Measurements from ENCODE around the gene CDH3. TPM values are rescaled to one million over a fixed set of nuclear protein-coding genes. Genes with fewer than 3 reads are reported as not detected.

The CDH3 gene
- total RNA-seq, 3 donors from 2014 or later (not counting 1 experiment from before 2014, with no cell fraction given), result 0.79 to 0.92 TPM; not detected in 1

DNA sequence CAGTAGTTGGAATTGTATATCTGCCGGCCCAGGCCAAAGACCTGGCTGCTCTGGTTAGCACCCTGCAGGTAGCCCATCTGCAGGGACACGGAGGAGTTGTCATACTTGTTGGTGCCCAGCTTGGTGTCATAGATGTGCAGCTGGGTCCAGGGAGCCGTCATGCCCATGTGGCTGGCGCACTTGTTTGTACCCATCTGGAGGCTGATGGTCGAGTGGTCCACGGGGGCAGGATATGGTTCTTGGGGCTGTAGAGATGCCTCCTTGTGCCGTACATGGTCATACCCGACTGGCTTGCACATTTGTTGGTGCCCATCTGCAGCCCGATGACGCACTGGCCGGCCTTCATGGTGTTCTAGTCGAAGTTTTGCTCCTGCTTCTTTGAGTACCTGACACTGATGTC, 6.0 kb downstream of the CDH3 start:
- Histone ChIP-seq H3K27ac (ENCODE audit: low read length) (no peak overlapping the region), H3K4me1 (ENCODE audit: control insufficient read depth, insufficient read depth, low read length) (no peaks in the 10 kb centered on the region), H3K27me3 (ENCODE audit: control insufficient read depth, insufficient read depth, low read length) (peaks cover 12% of the 10 kb centered on the region), H3K36me3 (ENCODE audit: control insufficient read depth, insufficient read depth, low read length) (no peaks in the 10 kb centered on the region), H3K4me3 (ENCODE audit: low read length) (no peak overlapping the region), H3K9me3 (ENCODE audit: control insufficient read depth, insufficient read depth, low read length) (no peaks in the 10 kb centered on the region)
- intact Hi-C loops (cut with micrococcal nuclease), result no loop called here
- Mint-ChIP-seq H3K27me3 (ENCODE audit: low read depth in 2 of 2) (peaks cover 19 to 24% of the 10 kb centered on the region in 2 donors), H3K9me3 (no peaks in the 10 kb centered on the region), H3K4me3 (no peak overlapping the region), H3K36me3 (no peaks in the 10 kb centered on the region), H3K4me1 (no peaks in the 10 kb centered on the region), H3K27ac (no peak overlapping the region)
- DNase-seq (no peak), ATAC-seq (no peak)
- WGBS (ENCODE audit: insufficient coverage), result 90% methylated on average over 12 of the region's 12 CpGs
- TF ChIP-seq, protein P1, sequence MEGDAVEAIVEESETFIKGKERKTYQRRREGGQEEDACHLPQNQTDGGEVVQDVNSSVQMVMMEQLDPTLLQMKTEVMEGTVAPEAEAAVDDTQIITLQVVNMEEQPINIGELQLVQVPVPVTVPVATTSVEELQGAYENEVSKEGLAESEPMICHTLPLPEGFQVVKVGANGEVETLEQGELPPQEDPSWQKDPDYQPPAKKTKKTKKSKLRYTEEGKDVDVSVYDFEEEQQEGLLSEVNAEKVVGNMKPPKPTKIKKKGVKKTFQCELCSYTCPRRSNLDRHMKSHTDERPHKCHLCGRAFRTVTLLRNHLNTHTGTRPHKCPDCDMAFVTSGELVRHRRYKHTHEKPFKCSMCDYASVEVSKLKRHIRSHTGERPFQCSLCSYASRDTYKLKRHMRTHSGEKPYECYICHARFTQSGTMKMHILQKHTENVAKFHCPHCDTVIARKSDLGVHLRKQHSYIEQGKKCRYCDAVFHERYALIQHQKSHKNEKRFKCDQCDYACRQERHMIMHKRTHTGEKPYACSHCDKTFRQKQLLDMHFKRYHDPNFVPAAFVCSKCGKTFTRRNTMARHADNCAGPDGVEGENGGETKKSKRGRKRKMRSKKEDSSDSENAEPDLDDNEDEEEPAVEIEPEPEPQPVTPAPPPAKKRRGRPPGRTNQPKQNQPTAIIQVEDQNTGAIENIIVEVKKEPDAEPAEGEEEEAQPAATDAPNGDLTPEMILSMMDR (IDR thresholded peaks at IDR 0.05), result no peak

DNA sequence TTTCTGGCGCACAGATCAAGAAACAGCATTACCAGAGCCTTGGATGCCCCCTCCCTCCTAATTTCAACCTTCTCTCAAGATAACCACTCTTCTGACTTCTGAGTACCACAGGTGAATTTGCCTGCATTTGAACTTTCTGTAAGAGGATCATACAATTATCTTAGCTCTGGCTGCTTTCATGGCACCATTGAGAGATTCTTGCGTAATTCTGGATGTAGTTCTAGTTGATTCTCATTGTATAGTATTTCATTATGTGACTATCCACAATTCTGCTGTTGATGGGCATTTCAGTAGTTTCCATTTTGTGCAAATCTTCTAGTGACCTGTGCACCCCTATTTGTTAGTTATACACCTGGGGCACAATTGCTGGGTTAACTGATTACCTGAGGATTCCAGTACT, 7.5 kb downstream of the CDH3 start:
- peaks cover 12 to 18% of the 10 kb centered on the region in 2 donors for H3K27me3 Mint-ChIP-seq (ENCODE audit: low read depth in 2 of 2)

DNA sequence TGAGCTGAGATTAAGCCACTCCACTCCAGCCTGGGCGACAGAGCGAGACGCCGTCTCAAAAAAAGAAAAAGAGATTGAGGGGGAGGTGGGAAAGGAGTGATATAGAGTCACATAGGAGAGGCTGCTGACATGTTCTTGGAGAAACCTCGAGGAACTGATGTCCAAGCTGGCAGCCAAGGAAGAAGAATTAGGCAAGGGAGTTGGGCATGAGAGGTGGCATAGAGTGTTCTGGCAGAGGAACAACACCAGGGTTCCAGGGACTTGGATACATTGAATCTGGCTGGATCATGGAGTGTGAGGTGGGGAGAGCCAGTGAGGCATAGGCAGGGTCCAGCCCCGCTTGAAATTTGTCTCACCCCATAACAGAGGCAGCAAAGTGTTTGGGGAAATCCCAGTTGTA, 10.7 kb downstream of the CDH3 start:
- Mint-ChIP-seq H3K27me3 (ENCODE audit: low read depth in 2 of 2) (peaks cover 0 to 6% of the 10 kb centered on the region in 2 donors), H3K4me3 (no peak overlapping the region), H3K36me3 (no peaks in the 10 kb centered on the region), H3K4me1 (no peaks in the 10 kb centered on the region), H3K27ac (no peak overlapping the region), H3K9me3 (no peaks in the 10 kb centered on the region)
- no peak for DNase-seq
- H3K36me3 ChIP-seq (ENCODE audit: control insufficient read depth, insufficient read depth, low read length), result no peaks in the 10 kb centered on the region
- H3K4me1 ChIP-seq (ENCODE audit: control insufficient read depth, insufficient read depth, low read length), result no peaks in the 10 kb centered on the region
- H3K27me3 ChIP-seq (ENCODE audit: control insufficient read depth, insufficient read depth, low read length), result no peaks in the 10 kb centered on the region
- H3K4me3 ChIP-seq (ENCODE audit: low read length), result no peak overlapping the region
- no peak overlapping the region for H3K27ac ChIP-seq (ENCODE audit: low read length)
- H3K9me3 ChIP-seq (ENCODE audit: control insufficient read depth, insufficient read depth, low read length), result no peaks in the 10 kb centered on the region
- WGBS (ENCODE audit: insufficient coverage), result 81% methylated on average over 6 of the region's 6 CpGs
- no peak for ATAC-seq
- TF ChIP-seq, protein P1 (IDR thresholded peaks at IDR 0.05), result no peak
- intact Hi-C loops (cut with micrococcal nuclease), result no loop called here

More for the DNA sequence above, 7.5 kb downstream of the CDH3 start:
- ATAC-seq (no peak), DNase-seq (no peak)
- Mint-ChIP-seq H3K4me1 (no peaks in the 10 kb centered on the region), H3K9me3 (no peaks in the 10 kb centered on the region), H3K36me3 (no peaks in the 10 kb centered on the region), H3K4me3 (no peak overlapping the region), H3K27ac (no peak overlapping the region)
- Histone ChIP-seq H3K4me3 (ENCODE audit: low read length) (no peak overlapping the region), H3K9me3 (ENCODE audit: control insufficient read depth, insufficient read depth, low read length) (no peaks in the 10 kb centered on the region), H3K4me1 (ENCODE audit: control insufficient read depth, insufficient read depth, low read length) (no peaks in the 10 kb centered on the region), H3K27ac (ENCODE audit: low read length) (no peak overlapping the region), H3K27me3 (ENCODE audit: control insufficient read depth, insufficient read depth, low read length) (peaks cover 3% of the 10 kb centered on the region), H3K36me3 (ENCODE audit: control insufficient read depth, insufficient read depth, low read length) (no peaks in the 10 kb centered on the region)
- intact Hi-C loops (cut with micrococcal nuclease), result no loop called here
- TF ChIP-seq, protein P1 (IDR thresholded peaks at IDR 0.05), result no peak
- WGBS (ENCODE audit: insufficient coverage), result 95% methylated on average over 2 of the region's 2 CpGs

DNA sequence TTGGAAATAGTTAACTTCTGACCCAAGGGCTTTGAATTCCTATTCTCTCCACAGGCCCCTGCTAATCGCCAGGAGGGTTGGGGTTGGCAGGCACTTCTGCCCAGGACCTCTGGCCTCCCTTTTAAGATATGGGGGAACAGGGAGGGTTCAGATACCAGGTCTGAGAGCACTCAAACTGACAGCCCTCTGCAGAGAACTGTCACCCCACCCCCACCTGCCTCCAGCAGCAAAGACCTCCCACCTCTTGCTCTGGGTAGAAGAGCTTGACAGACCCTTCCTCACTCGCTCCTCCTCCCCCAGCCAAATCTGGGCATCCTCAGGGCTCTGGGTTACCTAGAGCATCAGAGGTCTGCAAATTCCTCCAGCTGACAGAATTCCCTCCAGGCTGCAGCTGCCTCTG, 11.6 kb downstream of the CDH3 start:
- DNase-seq, result no peak
- no peaks in the 10 kb centered on the region for H3K4me1 ChIP-seq (ENCODE audit: control insufficient read depth, insufficient read depth, low read length)
- no peak for ATAC-seq
- no peak overlapping the region for H3K4me3 ChIP-seq (ENCODE audit: low read length)
- no peak overlapping the region for H3K27ac Mint-ChIP-seq
- TF ChIP-seq, protein P1 (IDR thresholded peaks at IDR 0.05), result no peak
- no peaks in the 10 kb centered on the region for H3K9me3 ChIP-seq (ENCODE audit: control insufficient read depth, insufficient read depth, low read length)
- no peaks in the 10 kb centered on the region for H3K36me3 ChIP-seq (ENCODE audit: control insufficient read depth, insufficient read depth, low read length)
- peaks cover 0 to 6% of the 10 kb centered on the region in 2 donors for H3K27me3 Mint-ChIP-seq (ENCODE audit: low read depth in 2 of 2)
- intact Hi-C loops (cut with micrococcal nuclease), result no loop called here
- no peaks in the 10 kb centered on the region for H3K9me3 Mint-ChIP-seq
- 73% methylated on average over 2 of the region's 2 CpGs for WGBS (ENCODE audit: insufficient coverage)
- no peak overlapping the region for H3K27ac ChIP-seq (ENCODE audit: low read length)
- H3K4me3 Mint-ChIP-seq, result no peak overlapping the region
- no peaks in the 10 kb centered on the region for H3K4me1 Mint-ChIP-seq
- no peaks in the 10 kb centered on the region for H3K36me3 Mint-ChIP-seq
- no peaks in the 10 kb centered on the region for H3K27me3 ChIP-seq (ENCODE audit: control insufficient read depth, insufficient read depth, low read length)
